Spleen (tissue), 7 donors: ENCODE data around the gene SBDS.

Experiments used
- CTCF ChIP-seq, 11 experiments: fragments of 200-600 bp in 7 of 11; fragments of 450-650 bp in 4 of 11; sonication (generic) in 4 of 11; IDR thresholded peaks in 8 of 11; conservative IDR thresholded peaks in 3 of 11; 1 replicate in 7 of 11; 2 replicates in 4 of 11; pipeline versions ENCODE4 v1.4.0 to v1.8.0; 2016 to 2021; ENCODE audit warnings: antibody characterized with exemption in 11 of 11, inconsistent platforms in 4 of 11, mild to moderate bottlenecking in 1 of 11
- POLR2A ChIP-seq, 3 donors: fragments of 450-650 bp; IDR thresholded peaks; one replicate each; pipeline ENCODE4 v1.5.1; 2017; ENCODE audit warnings: antibody characterized with exemption in 3 of 3, mild to moderate bottlenecking in 1 of 3
- donor health status: DM: no; HTN: no; CAD: no; lungs with moderate emphysema.
- donor health status: DM: no; HTN: no; CAD: no.
- donor health status: DM: no; HTN: no; CAD: no.

- TF ChIP-seq CTCF (IDR thresholded peaks at IDR 0.05 in 8 of 11, conservative IDR thresholded peaks at IDR 0.05 in 3 of 11) (no peak), POLR2A (IDR thresholded peaks at IDR 0.05) (no peak)
Observed at GRCh38 chr7:66957595-66958290, 37.6 kb downstream of the SBDS start.
